ENCODE results near the gene ZNF160.

GRCh38 chr19:53147645-53148044 is 44.4 kb upstream of the ZNF160 start:
- TF ChIP-seq, protein P1, sequence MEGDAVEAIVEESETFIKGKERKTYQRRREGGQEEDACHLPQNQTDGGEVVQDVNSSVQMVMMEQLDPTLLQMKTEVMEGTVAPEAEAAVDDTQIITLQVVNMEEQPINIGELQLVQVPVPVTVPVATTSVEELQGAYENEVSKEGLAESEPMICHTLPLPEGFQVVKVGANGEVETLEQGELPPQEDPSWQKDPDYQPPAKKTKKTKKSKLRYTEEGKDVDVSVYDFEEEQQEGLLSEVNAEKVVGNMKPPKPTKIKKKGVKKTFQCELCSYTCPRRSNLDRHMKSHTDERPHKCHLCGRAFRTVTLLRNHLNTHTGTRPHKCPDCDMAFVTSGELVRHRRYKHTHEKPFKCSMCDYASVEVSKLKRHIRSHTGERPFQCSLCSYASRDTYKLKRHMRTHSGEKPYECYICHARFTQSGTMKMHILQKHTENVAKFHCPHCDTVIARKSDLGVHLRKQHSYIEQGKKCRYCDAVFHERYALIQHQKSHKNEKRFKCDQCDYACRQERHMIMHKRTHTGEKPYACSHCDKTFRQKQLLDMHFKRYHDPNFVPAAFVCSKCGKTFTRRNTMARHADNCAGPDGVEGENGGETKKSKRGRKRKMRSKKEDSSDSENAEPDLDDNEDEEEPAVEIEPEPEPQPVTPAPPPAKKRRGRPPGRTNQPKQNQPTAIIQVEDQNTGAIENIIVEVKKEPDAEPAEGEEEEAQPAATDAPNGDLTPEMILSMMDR (IDR thresholded peaks at IDR 0.05): no peak
- TF ChIP-seq POLR2A (IDR thresholded peaks at IDR 0.05): no peak

Measured in esophagus squamous epithelium (tissue), 4 donors.